GM21423 (cell line): ENCODE results near the gene IER5L.
"Not testable (repeated sequence)": the region's sequence is repeated elsewhere in the genome, so short reads cannot be mapped to it uniquely, and the experiment has no call there.

Experiments used
- ATAC-seq: cut with Tn5 transposase; IDR thresholded peaks from one replicate; pipeline ENCODE4 v1.9.1; 2021; ENCODE audit warnings: mild to moderate bottlenecking, moderate library complexity; ENCODE audit not compliant: unreplicated experiment

The IER5L gene

DNA sequence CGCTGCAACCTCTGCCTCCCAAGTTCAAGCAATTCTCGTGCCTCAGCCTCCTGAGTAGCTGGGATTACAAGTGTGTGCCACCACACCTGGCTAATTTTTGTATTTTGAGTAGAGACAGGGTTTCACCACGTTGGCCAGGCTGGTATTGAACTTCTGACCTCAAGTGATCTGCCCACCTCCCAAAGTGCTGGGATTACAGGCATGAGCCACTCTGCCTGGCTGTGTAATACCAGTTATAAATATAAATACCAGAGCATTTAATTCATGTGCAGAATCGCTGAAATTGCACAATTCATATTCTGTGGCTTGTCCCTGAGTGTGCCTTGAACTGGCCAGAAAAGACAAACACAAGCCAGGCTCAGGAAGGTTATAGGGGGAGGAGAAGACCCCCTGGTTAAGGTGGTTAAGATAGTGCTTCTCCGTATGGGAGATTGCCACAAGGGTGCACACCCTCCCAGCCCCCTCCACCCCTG, 14.8 kb downstream of the IER5L start:
- ATAC-seq = not testable (repeated sequence)

DNA sequence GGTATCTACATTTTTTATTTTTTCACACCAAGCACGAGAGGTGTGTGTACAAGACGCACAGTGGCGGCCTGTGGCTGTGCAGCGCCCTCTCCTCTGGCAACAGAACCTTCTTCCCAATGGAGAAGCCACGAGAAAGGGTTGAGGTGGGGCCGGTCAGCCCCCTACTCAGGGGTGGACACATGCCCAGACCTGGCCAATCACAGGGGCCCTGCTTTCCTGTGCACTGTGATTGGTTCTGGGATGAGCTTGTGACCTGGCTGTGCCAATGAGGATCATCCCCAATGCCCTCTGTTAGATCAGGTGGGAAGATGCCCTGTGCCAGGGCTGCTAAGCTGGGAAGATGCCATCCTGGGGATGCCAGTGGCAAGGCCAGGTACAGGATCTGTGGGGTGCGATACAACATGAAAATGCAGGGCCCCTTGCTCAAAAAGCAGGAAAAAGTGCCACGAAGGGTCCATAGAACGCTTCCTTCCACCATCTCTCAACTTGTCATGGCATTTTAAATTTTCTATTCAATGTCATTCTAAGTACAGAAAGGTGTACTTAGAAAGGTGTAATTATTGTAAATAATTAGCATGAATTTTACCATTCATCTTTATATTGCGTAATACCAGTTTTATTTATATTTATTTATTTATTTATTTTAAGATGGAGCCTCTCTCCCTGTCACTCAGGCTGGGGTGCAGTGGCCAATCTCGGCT, 15.4 kb downstream of the IER5L start:
- no peak for ATAC-seq

DNA sequence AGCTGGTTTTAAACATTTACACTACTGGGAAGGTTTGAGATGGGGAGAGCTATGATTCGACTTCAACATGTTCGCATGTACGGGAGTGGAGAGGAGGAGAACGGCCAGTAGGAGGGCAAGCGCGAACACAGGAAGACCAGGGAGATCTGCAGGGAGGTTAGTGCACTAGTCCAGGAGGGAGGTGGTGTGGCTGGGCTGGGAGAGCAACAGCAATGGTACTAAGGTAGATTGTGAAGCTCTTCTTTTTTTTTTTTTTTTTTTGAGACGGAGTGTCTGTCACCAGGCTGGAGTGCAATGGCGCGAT, 16.6 kb downstream of the IER5L start:
- ATAC-seq = no peak

DNA sequence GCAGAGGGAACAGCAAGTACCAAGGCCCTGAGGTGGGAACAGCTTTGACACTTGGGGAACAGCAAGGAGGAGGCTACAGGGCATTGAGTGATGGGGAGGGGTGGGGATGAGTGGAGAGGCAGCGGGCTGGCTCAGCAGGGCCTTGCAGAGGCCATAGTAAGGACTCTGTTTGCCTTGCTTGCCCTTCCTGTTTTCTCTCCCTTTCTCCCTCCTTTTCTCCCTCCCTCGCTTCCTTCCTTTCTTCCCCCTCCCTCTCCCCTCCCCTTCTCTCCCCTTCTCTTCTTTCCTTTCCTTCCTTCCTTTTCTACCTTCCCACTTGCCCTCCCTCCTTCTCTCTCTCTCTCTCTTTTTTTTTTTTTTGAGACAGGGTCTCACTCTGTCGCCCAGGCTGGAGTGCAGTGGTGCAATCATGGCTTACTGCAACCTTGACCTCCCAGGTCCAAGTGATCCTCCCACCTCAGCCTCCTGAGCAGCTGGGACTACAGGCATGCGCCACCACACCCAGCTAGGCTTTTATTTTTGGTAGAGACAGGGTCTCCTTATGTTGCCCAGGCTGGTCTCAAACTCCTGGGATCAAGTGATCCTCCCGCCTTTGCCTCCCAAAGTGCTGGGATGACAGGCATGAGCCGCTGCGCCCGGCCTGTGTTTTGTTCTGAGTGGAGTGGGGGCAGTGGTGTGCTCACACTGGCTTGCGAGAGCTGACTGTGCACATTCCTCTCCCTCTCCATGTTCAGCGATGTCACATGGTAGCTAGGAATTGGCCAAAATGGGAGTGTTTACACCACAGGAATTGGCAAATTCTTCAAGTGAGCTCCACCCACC, 17.1 kb downstream of the IER5L start:
- no peak for ATAC-seq

DNA sequence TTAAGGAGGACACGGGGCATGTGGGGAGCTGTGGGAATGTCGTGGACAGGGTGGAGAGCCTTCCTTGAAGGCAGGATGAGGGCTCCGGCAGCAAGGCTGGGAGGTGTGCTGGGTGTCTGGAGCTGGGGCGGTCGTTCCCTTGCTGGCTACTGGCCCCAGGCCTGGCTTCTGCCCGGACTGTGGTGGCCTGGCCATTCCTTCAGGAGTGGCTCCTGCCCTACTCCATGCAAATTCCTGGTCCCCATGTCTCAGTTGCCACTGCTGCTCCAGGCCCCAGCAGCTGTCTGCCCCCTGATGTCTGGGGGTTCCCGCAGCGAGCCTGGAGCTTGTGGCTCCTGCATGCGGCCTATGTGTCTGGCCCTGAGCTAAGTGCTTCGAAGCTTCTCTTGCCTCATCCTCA, 21.9 kb downstream of the IER5L start:
- ATAC-seq = no peak

DNA sequence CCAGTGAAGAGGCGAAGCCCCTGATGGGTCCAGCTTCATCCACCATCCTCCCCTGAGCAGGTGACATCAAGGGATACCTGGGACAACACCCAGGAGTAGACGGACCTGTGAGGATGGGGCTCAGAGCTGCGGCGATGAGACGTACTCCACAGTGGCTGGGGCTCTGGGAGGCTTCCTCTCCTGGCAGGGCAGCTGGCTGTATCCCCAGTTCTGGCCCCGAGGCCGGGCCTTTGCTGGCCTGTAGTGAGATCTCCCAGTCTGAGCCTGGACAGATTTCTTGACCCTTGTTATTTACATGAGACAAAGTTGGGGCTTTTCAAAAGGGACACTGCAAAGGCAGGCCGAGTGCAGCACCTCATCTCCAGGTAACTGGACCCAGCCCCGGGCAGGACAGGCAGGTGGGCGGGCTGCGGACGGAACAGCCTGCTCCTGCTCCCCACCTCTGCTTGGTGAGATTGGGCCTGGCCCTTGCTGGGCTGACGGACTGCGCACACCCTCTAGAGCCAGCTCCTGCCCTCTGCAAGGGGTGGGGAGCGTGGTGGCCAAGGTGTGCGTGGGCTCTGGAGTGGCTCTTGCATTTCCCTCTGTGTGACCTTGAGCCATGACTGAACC, 23.1 kb downstream of the IER5L start:
- ATAC-seq = no peak

DNA sequence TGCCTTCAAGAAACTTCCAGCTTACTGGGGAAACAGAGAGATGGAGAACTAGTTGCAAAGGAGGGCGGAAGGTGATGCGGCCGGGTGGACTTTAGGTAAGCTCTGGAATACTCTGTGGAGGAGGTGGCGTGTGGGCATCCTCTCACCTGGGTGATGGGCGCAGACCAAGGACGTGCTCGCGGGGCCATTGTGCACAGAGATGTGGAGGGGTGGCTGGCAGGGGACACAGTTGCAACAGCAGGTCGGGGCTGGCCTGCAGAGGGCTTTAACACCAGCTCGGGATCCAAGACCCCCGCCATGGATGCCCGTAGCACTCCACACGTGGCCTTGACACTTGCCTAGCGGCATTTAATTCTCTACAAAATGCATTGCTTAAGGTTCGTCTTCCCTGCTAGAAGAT, 26.6 kb downstream of the IER5L start:
- ATAC-seq = no peak

DNA sequence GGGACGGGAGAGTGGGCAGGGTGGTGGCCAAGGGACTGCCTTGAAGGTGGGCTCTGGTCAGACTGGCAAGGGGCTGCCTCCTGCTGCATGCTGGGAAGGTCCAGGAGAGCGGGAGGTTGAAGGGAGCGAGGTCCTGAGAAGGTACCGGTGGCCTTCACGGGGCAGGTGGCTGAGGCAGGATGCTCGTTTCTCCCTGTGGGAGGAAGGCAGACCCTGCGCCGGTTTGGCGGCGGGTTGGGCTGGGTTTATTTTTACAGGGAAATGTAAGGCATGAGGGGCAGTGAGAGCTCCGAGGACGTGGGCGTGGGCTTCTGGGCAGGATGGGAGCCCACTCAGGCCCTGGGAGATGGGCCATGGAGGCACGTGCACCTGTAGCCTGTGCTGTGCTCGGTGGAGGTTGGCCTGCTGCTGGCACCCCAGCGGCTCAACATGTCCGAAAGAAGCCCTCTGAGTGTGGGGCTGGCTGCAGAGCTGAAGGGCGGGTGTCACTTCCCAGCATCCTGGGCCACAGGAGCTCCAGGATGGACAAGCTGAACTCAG, 27.3 kb downstream of the IER5L start:
- ATAC-seq = no peak

DNA sequence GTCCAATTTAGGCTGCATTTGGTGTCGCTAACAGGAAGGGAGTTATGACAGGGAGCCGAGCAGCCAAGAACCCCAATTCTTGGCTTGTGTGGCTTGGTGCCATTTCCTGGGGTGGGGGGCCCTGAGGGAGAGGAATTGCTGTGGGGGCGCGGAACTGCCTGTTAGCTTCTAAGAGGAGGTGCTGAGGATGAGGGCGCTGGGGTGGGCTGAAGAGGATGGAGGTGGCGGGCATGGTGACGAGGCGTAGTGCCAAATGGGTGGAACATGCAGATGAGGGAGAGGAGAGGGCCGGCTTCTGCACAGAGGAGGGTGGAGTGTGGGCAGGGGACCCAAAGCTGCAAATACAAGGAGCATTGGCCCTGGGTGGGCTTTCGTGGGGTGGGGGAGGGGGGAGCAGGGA, 27.9 kb downstream of the IER5L start:
- ATAC-seq = no peak

DNA sequence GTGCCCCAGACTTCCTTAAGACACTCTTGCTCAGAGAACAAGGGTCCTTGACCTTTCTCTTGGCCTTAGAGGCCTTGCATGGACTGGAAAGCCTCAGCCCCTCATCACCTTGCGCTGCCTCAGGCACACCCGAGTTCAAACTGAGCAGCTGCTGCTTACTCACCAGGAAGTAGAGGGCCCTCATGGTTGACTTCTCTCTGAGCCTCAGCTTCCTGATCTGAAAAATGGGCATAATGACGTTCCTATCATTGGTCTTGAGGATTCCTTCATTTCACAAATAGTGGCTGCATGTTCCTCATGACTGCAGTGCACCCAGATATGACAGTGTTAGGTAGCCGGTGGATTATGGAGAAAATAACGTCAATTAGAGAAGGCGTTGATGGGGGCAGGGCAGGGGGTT, 28.6 kb downstream of the IER5L start:
- ATAC-seq = no peak

DNA sequence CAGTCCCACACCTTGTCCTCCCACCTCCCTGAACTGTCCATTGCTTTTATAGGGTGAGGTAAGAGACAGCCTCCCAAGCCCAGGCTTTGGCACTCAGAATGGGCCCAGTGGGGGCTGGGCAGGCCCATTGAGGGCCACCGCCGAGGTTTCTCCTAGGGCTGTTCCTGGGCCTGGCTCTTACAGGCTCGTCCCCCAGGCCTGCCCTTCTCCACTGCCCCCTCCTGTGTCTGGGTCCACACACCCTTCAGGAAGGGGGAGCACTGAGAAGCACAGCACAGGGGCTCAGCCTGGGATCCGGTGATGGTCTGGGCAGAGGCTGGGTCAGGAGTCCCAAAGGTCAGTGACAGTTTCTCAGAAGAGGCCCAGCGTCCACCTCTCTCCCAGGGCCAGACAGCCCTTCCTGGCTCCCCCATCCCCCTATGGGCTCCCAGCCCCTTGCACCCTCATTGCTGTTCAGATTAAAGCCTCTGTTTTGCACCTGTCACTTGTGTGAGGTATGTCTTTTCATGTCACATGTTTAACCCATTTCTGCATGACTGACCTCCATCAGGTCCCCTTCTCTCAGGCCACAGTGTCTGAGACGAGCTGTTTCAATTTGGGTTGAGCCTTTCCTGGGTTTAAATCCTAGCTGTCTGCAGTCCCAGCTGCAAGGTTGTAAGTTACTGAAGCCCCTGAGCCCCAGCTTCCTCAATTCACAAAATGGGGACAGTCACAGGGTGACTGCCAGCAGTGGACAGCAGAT, 29.4 kb downstream of the IER5L start:
- ATAC-seq = no peak

DNA sequence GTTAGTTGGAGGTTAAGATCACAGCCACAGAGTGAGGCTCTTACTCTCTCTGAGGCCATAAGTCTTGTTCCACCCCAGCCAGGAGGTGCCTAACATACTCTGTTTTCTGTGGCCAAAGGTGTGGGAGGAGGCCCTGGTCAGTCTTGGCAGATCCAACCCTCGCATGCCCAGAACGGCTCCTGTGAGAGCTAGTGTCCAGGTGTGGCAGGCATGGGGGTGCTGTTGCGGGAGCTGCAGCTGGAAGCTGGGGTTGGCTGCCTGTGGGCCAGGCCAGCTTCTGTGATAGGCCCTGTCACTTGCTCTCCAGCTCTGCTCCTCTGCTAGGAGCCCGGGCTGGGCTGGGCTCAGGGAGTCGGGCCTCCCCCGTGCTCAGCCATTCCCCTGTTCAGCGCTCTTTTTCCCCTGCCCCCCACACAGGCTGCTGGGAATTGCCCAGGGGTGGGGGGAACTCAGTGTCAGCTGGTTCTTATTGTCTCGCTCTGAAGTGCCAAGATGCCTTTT, 31.6 kb downstream of the IER5L start:
- ATAC-seq = no peak

DNA sequence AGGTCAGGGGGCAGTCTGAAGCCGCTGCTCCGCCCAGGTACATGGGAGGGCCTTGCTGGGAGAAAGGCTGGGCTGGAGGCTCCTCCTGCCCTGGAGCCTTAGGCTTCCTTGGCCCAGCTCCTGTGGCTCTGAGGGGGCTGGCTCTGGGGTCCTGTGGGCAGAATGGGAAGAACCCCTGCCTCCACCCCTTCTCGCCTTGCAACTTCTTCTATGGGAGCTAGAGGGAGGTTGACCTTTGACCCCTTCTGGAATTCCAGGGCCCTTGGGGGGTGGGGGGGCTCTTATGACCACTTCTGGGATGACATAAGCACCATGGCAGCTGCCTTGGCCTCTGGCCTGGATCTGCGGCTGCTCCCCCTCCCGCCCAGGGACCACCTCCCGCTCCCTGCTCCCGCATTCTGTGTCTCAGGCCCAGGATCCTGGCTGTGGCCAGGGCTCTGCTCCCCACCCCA, 32.2 kb downstream of the IER5L start:
- no peak for ATAC-seq

DNA sequence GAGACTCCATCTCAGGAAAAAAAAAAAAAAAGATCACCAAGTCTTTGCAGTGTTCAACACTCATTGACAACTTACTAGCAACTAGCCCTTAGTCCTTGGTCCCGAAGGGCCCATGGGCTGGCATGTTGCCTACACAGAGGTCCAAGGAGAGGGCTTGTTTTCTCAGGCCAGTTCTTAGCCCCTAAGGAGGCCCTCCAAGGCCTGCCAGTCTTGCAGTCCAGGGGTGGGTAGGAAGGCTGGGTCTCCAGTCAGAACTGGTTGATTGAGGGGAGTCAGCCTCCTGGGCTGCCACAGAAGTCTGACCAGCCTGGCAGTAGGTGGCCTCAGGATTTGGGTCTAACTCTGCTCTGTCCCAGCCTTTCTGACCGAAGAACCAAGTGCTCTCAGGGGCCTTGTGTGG, 32.7 kb downstream of the IER5L start:
- ATAC-seq = no peak

DNA sequence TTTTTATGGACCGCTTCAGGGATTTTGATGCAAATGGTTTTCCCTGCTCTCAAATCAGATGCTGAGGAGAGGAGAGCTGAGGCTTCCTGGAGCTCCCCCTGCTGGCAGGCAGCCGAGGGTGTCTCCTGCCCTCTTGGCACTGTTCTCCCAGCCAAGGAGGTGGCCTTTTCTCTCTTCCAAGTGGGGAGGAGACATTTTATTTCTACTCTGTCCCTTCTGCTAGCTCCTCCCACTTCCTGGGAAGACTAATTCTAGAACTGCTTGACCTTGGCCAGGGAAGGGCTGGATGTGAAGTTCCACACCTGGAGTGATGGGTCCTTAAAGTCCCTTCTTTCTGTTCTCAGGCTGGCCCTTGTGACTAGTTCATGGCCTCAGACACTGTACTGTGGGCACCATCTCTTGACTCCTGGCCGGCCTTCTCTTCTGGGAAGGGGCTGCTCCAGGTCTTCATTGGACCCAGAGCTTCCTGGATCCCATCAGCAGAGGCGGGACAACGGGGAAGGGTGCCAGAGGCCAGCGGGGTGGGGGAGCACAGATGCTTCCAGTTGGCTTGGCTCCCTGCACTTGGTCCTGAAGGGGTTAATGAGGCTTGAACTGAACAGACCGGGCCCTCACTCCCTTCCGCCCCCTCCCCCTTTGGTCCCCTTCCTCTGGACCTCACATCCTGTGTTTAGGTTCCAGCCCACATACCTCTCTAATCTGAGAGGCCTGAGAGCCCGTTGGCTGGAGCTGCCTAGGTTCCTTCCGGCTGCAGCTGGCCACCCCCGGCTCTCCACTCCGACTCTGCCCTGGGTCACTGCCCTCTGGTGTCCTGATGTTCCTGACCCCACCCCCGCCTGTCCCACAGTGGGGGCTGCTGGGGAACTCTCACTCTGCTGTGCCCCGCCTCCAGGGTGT, 34.8 kb downstream of the IER5L start:
- ATAC-seq = no peak

DNA sequence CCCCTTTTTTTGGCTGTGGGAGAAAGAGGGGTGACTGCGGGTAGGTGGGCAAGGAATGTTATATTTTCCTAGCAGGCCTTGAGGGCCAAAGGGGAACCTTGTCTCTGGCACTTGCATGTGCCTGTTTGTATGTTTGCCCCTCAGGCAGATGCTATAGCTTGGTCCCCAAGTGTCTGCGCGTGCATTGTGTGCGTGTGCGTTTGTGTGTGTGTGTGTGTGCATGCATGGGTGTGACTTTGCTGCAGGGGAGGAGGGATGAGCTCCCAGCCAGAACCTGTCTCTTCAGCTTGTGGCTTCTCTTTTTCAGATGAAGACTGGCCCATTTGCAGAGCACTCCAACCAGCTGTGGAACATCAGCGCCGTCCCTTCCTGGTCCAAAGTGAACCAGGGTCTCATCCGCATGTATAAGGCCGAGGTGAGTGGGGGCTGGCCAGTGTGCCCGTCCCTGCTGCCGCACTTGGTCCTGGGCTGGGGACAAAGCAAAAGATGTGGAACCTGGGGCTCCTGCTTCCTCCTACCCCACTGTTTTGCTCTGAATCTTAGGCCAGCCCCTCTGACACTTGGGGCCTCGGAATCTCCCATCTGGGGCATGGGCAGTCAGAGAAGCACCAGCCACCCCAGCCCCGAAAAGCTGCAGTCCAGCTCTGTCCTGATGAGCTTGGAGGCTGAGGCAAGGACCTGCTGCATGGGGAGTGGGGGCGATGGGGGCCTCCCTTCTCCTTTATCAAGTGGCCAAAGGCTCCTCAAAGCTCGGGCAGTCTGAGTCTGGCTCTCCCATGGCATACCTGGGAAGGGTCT, 35.7 kb downstream of the IER5L start:
- no peak for ATAC-seq

DNA sequence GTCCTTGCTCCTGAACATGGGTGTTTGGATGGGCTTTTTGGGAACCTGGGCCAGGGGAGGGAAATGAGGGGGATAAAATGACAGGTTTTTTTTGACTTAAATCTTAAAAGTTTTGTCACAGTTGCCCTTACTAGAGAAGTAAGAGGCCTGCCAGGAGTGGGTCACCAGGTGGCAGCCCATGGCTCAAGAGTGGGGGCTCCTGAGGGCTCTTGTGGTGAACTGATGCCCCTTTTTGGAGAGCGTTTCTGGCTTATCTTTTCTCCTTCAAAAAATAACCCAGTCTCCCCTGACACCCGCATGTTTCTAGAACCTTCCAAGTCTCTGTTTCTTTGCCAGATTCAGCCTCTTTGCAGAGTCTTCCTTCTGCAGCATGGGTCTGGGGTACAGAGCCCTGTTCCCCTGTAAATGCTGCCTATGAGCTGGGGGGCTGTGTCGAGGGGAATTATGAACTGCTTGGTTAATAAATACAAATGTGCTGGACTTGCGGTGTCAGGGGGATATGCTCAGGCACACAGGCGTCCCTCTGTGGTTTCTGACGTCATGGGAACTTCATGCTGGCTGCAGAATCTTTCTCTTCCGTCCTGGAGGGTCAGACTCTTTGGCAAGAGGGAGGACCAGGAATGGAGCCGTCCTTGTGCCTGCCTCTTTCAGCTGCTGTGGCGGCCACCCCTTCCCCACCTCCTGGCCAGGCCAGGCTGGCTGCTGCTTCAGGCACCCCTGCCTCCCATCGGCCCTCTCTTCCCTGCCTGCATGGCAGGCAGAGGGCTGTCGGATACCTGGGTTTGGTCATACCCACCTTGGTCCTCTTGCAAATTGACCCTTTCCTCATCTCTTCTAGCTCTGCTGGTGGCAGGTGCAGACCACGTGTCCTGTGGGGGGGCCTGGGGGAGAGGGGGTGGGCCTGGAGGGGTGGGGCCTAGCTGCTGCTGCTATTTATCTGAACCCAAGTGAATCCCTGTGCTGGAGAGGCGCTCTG, 36.7 kb downstream of the IER5L start:
- ATAC-seq = peak; percentile 31
